Measurements from ENCODE around the gene USHBP1. TPM values are rescaled to one million over a fixed set of nuclear protein-coding genes. Genes with fewer than 3 reads are reported as not detected.
A peak's percentile ranks its signal among the peaks of the same experiment; 100 is the strongest.

USHBP1 gene
- total RNA-seq, 3 donors from 2014 or later, result 0.52 to 2.6 (median 2.2) TPM

DNA sequence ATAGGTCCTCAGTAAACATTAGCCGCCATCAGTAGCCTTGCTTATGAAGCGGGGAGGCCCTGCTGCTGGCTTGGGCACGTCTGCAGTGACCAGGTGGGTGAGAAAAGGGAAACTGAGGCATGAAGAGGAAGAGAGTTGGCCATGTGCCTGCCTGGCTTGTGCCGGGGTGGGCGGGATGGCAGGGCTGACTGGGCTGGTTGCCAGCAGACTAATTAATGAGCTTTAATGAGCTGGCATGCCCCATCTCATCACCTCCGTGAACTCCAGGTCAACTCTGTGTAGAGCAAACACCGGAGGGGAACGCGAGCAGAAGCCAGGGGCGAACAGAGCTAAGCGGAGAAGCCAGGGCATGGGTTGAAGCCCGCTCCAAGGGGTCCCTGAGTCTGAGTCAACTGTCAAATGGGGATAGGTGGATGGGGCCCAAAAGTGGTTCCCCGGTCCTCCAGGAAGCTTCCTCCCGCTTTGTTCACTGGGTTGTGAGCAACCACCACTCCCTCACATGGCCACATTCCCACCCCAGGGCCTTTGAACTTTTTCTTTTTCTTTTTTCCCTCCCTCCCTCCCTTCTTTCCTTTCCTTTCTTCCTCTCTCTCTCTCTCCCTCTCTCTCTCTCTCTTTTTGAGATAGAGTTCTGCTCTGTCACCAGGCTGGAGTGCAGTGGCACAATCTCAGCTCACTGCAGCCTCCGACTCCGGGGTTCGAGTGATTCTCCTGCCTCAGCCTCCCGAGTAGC, 27.6 kb downstream of the USHBP1 start:
- H3K4me3 ChIP-seq, result no peak overlapping the region
- no peak for ATAC-seq
- TF ChIP-seq, protein P1, sequence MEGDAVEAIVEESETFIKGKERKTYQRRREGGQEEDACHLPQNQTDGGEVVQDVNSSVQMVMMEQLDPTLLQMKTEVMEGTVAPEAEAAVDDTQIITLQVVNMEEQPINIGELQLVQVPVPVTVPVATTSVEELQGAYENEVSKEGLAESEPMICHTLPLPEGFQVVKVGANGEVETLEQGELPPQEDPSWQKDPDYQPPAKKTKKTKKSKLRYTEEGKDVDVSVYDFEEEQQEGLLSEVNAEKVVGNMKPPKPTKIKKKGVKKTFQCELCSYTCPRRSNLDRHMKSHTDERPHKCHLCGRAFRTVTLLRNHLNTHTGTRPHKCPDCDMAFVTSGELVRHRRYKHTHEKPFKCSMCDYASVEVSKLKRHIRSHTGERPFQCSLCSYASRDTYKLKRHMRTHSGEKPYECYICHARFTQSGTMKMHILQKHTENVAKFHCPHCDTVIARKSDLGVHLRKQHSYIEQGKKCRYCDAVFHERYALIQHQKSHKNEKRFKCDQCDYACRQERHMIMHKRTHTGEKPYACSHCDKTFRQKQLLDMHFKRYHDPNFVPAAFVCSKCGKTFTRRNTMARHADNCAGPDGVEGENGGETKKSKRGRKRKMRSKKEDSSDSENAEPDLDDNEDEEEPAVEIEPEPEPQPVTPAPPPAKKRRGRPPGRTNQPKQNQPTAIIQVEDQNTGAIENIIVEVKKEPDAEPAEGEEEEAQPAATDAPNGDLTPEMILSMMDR (IDR thresholded peaks at IDR 0.05), result no peak
- intact Hi-C loops (cut with DNase I, micrococcal nuclease), result no loop called here
- no peaks in the 10 kb centered on the region for H3K9me3 ChIP-seq
- H3K36me3 ChIP-seq (ENCODE audit: low read depth), result peaks cover 6% of the 10 kb centered on the region
- H3K4me1 ChIP-seq (ENCODE audit: low read depth), result peaks cover 46% of the 10 kb centered on the region
- DNase-seq, result no peak

DNA sequence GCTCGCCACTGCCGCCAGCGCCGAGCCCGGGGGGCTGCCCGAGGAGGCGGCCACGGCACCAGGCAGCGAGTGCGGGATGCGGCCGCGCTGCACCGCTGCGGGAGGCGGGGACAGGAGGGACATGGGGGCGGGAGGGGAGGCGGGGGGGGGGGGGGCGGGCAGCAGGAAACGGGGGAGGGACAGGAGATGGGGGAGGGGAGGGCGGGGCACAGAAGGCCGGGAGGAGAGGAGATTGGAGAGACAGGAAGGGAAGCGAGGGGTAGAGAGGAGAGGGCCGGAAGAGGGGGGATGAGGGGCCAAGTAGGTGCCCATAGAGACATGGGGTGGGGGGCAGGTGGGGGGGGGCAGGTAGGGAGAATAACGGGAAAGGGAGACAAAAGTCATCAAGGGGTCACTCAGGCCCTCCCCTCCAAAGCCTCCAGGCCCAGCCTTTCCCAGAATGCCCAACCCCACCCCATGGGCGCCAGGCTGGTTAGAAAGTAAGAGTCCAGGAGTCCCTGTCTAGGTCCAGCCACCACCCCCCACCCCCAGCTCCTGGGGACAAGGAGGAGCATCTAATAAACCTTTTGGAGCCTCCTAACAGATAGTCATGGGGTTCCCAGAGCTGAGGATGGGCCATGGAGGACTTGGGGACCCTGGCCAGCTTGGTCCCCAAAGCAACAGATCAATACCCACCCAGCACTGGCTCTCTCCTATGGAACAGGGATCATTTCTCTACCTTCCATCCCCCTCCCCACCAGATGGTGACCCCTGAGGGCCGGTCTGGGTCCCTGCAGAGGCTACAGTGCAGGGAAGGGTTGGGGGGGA, 28.4 kb downstream of the USHBP1 start:
- DNase-seq, result peak; percentile 57 to 70 (median 66)
- Histone ChIP-seq H3K36me3 (ENCODE audit: low read depth) (peaks cover 11% of the 10 kb centered on the region), H3K9me3 (no peaks in the 10 kb centered on the region), H3K4me3 (no peak overlapping the region), H3K4me1 (ENCODE audit: low read depth) (peaks cover 38% of the 10 kb centered on the region)
- peak; percentile 35 for ATAC-seq
- intact Hi-C loops (cut with DNase I, micrococcal nuclease), result no loop called here
- TF ChIP-seq, protein P1 (IDR thresholded peaks at IDR 0.05), result no peak

DNA sequence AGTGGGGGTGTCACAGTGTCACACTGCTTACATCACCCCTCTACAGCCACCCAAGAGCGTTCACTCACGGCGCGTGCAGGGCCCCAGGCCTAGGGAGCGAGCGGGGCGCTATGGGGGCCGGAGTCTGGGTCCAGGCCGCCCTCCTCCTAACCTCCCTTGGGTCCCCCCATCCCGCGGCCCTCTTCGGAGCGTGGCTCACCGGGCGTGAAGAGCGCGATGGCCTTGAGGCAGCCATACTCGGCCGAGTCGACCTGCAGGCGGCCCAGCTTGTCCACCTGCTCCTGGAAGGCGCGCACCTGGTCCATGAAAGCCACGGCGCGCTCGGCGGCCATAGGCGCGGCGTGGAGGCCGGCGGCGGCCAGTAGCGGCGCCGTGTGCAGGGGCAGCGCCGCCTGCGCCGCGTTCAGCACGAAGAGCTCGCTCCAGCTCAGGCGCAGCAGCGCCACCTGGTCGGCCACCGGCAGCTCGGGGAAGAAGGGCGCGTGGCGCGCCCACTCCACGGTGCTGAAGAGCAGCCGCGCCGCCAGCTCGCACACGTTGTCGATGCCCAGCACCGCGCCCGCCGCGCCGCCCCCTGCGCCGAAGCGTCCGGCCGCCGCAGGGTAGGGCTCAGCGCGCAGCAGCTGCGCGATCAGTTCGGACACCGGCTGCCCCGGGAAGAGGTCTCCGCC, 29.1 kb downstream of the USHBP1 start:
- no peak overlapping the region for H3K4me3 ChIP-seq
- H3K9me3 ChIP-seq, result no peaks in the 10 kb centered on the region
- intact Hi-C loops (cut with DNase I, micrococcal nuclease), result no loop called here
- peaks cover 11% of the 10 kb centered on the region for H3K36me3 ChIP-seq (ENCODE audit: low read depth)
- peaks cover 33% of the 10 kb centered on the region for H3K4me1 ChIP-seq (ENCODE audit: low read depth)
- peak; percentile 77 to 86 (median 85) for DNase-seq
- TF ChIP-seq, protein P1 (IDR thresholded peaks at IDR 0.05), result peak; percentile 26
- ATAC-seq, result peak; percentile 83

DNA sequence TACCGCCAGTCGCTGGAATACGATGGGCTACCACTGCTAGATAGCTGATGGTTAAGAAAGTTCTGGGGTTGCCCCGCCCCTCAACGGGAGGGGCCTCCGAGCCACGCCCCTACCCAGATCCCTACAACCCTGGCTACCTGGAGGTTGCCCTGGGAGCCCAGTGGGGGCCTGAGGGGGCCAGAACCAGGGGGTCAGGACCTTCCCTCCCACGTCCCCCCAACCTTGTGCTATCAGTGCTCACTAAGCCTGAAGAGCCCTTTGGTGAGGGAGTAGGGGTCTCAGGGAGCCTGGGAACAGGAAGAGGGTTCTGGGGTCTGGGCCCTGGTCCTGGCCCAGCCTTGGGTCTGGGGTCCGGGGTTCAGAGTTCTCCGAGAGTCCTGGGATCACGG, 29.6 kb downstream of the USHBP1 start:
- intact Hi-C loops (cut with DNase I, micrococcal nuclease), result no loop called here
- TF ChIP-seq, protein P1 (IDR thresholded peaks at IDR 0.05), result no peak
- no peaks in the 10 kb centered on the region for H3K9me3 ChIP-seq
- H3K4me3 ChIP-seq, result no peak overlapping the region
- DNase-seq, result peak; percentile 79 to 84 (median 80)
- H3K36me3 ChIP-seq (ENCODE audit: low read depth), result peaks cover 11% of the 10 kb centered on the region
- H3K4me1 ChIP-seq (ENCODE audit: low read depth), result peaks cover 29% of the 10 kb centered on the region
- peak; percentile 76 for ATAC-seq

DNA sequence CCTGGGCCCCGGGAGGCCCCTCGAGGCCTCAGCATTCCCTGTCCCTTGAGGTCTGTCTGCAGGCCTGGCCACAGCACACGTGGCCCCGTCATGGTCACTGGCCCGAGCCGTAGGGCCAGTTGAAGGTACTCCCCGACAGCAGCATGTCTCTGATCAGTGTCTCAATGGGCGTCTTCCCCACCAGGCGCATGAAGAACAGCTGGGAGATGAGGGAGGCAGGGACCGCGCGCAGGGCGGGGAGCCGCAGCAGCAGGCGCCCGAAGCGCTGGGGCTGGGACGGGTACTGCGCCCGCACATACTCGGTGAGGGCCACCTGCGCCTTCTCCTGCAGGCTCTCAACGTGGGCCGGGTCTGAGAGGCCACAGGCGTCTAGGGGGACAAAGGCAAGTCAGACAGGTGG, 32.3 kb downstream of the USHBP1 start:
- TF ChIP-seq, protein P1 (IDR thresholded peaks at IDR 0.05), result no peak
- Histone ChIP-seq H3K36me3 (ENCODE audit: low read depth) (peaks cover 11% of the 10 kb centered on the region), H3K4me1 (ENCODE audit: low read depth) (peaks cover 19% of the 10 kb centered on the region), H3K4me3 (no peak overlapping the region), H3K9me3 (no peaks in the 10 kb centered on the region)
- no peak for ATAC-seq
- DNase-seq, result no peak
- intact Hi-C loops (cut with DNase I, micrococcal nuclease), result no loop called here
